GM08714 (cell line): Measurements from ENCODE around the gene QKI.
A peak's percentile ranks its signal among the peaks of the same experiment; 100 is the strongest.
"Not testable (repeated sequence)": the region's sequence is repeated elsewhere in the genome, so short reads cannot be mapped to it uniquely, and the experiment has no call there.

Experiments used
- H3K4me3 ChIP-seq: fragments of 200-500 bp; sonication (Bioruptor generic); 2 replicates; pipeline ENCODE4 v1.5.1; 2014; ENCODE audit warnings: mild to moderate bottlenecking, low read length, inconsistent platforms
- ZNF274 ChIP-seq: IDR thresholded peaks from 2 replicates; pipeline ENCODE4 v1.6.1; 2012; ENCODE audit warnings: mild to moderate bottlenecking, low read depth, low read length

QKI gene

DNA sequence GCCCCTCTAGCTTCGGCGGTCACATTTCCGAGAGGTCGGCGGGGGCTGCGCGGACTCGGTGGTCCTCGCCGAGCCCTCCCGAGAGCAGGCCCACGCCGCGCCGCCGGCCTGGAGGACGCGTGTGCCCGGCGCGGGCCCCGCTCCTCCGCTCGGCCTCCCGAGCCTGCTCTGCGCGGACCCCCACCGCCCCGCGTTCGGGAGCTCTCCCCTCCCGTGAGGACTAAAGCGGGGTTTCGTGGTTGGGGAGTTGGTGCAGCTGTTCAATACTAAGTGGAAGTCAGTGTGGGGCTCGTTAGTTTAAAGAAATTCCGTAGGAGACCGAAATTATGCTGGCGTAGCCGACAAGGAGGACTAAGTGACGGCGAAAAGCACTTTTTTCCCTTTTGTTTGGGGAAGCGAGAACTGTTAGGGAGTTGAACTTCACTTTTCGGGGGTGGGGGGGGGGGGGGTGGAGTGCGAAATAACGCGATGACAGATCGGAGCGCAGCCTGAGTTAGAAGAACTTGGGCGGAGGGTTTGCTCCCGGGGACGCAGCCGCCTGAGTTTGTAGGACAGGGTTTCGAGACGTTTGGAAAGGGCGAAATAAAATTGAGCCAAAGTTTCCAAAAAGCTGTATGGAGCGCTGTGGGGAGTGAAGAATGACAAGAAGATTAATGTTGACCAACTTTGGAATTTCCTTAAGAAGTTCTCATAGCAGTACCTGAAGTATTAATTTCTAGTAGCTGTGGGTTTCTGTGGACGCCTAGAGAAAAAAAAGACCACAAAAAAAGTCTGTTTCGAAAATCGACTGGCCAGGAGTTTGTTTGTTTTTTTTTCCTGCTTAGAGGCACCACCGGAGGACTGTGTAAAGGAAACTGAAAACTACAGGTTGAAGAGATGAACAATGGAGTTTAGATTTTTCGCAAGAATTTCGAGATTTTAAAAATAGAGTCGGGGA lies 1.4 kb downstream of the QKI start:
- H3K4me3 ChIP-seq: peak overlapping the region; percentile 99
- TF ChIP-seq ZNF274: no peak

DNA sequence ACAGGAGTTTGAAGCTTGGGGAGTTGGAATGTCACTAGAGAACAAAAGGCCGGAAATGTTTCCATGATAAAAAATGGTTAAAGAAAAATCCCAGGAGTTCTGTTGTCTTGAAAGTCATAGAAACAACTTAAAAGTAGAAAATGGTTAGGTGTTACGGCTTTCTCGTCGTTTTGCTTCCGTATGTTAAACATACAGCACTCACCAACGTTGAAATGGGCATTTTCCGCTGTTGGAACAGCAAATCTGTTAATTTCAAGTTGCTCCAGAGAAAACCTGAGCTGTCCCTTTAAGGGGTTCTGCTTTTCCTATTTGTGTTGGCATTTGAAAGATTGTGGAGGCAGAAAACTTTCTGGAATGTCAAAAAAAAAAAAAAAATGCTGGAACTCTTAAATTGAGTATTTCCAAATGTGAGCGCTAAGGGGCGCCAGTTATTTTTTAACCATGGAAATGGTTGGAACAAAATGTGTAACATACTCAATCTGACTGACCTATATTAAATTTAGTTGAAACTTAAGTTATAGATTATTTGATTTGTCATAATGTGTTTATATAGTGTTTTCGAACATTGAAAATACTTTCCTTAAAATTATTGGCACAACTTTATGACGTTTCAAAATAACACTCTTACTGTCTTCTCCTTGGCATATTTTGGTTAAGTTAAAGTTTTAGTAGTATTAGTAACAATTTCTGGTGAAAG lies 2.2 kb downstream of the QKI start:
- TF ChIP-seq ZNF274: no peak
- H3K4me3 ChIP-seq: peak overlapping the region; percentile 99

DNA sequence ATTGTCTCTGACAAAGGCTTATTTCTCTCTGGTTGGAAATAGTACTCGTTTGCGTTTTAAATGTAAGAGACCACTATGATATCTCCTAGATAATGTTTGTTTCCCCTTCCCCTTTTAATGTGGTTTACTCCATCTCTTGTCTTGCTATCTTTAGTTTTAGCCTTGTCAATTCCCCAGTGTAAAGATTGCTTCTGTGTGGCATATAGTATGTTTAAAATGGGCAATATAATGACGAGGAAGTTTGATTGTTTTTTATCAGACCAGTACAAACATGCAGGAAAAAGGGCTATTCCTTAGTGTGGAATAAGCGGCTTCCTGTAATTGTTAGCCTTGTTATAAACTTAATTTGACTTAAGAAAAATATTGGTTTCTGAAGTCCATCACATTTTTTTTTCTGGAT lies 3.1 kb downstream of the QKI start:
- H3K4me3 ChIP-seq: peak overlapping the region; percentile 99; the same call in 1 of the 2 replicates
- TF ChIP-seq ZNF274: no peak

DNA sequence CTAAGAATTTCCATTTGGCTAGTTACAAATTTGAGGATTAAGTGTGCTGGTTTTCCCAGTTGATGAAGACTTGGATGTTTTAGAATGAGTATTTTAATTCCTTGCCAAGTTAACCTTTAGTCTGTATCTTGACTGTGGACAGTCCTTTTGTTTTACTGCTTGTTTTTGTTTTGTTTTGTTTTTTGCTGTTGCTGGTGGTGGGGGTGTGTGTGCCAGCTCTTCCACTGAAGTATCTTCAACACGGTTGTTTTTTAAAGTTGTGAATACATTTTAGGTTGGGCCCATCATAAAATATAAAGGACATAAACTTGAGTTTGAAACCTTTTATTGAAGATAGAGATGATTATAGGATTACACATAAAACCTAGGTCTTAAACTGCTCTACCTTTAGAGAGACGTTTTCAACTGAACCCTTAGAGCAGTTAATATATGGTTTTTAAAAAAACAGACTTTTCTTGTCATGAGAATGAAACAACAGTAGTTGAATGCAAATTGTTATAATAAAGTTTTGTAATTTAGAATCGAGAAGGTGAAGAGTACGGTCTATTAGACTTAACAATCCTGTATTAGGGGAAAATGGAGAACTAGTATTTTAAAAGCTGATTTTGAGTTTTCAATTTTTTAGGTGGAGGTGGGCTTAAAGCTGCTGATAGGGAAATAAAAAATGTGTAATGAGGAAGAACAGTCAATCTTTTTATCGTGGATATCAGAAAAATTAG lies 4.0 kb downstream of the QKI start:
- TF ChIP-seq ZNF274: no peak
- no peak overlapping the region; the same call in 1 of the 2 replicates for H3K4me3 ChIP-seq

DNA sequence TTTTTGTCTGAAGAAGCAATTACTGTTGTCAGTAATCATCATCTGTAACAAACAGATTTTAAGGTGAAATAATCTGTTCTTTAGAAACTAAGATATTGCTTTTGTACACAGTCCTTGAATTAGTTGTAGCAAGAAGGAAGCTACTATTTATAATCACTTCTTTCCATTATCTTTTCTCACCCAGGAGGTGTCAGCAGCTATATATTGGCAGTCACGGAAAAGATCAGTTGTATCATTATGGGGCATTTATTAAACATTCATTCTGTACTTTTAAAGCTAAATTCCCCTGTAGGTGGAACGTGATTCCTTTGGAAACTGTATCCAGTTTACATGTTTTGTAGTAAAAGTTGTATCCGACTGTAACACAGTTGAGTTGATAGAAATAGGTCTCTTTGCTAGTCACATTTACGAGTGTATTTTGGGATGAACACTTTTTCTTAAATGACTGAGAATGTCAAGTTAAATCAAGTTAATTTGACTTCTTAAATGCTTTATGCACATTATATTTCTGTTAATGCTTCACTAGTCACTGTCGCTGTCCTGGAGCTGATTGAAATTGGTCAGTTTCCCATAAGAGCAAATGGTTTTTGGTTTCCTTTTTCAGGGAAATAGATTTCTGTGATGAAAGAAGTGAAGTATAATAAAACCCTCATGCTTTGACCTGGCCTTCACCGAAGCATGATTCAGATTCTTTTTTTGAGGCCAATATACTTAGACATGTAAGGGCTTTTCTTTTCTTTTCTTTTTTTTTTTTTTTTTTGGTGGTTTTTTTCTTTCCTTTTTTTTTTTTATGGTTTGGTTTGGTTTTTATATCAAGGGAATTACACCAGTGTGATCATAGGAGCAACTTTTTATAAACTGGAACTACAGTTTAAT lies 5.1 kb downstream of the QKI start:
- peak overlapping the region; percentile 39; the same call in 1 of the 2 replicates for H3K4me3 ChIP-seq
- TF ChIP-seq ZNF274: no peak

DNA sequence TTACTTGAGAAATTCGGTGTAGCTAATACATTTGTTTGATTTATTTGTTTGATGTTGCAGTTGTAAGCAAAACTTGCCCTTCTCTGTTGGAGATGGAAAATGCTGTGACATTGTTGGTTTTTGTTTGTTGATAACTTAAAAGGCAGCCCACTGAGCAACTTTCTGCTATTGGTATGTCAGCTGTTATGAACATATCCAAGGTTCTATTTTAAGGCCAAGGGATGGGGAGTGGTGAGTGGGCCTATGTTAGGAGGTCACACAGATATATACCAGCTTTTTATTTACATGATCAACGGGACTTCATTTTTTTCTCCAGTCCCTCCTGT lies 5.7 kb downstream of the QKI start:
- H3K4me3 ChIP-seq: no peak overlapping the region; the same call in 1 of the 2 replicates
- no peak for TF ChIP-seq ZNF274

- no peak for TF ChIP-seq ZNF274
- no peak overlapping the region for H3K4me3 ChIP-seq
Observed at GRCh38 chr6:163422550-163422949, 8.0 kb downstream of the QKI start.

- no peak for TF ChIP-seq ZNF274
- no peak overlapping the region for H3K4me3 ChIP-seq
Observed at GRCh38 chr6:163423696-163424095, 9.2 kb downstream of the QKI start.

DNA sequence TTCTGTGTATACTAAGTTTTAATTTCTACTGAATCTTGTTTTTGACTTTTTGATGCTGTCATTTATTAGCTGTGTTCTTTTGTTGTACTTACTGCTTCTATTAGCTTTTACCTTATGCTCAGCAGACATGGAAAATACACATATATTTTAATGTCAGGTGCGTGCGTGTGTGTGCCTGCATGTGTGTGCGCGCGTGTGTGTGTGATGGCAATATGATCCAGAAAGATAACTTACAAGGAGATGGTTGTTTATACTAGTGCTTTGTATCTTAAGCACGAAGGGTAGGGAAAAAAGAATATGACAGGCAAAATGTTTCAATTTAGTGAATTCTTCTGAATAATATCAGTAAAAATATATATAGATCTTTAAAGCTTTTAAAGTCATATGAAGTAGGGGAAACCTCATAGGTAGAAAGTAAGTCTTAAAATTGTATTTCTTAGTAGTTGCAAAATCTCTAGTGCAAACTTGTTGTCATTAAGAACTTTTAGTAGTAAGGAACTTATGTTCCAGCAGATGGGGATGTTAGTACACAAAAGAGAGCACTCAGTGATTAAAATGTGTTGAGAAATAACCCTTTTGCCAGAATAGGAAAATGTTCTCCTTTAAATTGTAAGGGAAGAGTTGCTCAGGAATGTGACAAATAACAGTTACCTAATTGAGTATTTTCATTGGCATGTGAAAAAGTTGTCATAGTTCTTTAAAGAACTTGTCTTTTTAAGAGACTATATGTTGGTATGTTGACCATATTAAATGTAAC lies 13.2 kb downstream of the QKI start:
- no peak for TF ChIP-seq ZNF274

DNA sequence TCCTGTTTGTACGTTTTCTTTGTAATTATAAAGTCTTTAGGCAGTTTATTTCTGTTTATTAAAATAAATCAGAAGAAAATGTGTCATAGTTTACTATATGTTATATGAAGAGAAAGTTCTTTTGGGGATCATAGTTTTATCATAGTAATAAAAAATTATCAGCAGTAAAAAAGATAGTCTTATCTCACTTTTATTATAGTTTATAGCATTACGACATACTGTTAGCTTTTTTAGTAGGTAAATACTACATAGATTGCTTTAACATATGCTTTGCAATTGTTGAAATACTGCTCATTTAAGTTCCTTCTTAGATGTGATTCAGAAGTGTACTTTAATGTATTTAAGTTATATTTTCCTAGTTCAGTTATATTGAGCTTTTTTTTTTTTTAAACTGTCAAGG lies 13.9 kb downstream of the QKI start:
- TF ChIP-seq ZNF274: no peak
- H3K4me3 ChIP-seq: no peak overlapping the region

More for the DNA sequence above, 13.2 kb downstream of the QKI start:
- no peak overlapping the region for H3K4me3 ChIP-seq

DNA sequence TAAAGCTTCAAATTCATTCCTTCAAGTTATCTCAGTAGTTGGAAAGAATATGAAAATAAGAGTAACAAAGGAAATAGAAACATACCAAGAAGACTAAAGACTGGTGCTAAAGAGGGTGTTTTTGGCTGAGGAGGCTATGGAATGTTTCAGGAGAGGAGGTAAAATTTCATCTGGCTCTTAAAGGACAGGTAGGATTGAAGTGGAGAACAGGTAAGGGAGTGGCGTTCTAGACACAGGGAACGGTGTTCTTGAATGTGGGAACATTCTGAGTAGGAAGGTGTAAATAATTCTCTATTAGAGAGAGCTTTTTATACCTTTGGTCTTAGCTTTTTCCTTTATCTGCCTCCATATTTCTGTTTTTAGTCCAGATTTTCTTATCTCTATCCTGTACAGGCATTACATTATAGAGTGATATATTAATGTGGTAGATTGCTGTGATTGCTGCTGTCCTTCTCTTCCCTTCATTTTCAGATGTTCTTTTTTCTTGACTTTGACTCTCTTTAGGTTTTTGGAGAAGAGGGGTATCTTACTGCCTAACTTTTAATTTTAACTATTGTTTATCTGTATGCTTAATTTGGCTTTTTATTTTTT lies 15.4 kb downstream of the QKI start:
- no peak overlapping the region for H3K4me3 ChIP-seq
- no peak for TF ChIP-seq ZNF274

DNA sequence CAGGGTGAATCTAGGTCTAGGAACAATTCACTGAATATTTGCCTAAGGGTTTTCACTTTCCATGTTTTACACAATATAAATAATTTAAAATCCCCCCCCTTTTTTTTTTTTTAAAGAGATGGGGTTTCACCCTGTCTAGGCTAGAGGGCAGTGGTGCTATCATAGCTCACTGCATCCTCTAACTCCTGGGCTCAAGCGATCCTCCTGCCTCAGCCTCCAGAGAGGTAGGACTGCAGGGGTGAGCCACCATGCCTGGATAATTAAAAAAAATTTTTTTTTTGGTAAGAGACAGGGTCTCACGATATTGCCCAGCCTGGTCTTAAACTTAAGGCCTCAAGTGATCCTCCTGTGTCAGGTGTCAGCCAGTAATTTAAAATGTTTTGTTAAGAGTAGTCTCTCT lies 17.8 kb downstream of the QKI start:
- no peak overlapping the region for H3K4me3 ChIP-seq
- TF ChIP-seq ZNF274: no peak

DNA sequence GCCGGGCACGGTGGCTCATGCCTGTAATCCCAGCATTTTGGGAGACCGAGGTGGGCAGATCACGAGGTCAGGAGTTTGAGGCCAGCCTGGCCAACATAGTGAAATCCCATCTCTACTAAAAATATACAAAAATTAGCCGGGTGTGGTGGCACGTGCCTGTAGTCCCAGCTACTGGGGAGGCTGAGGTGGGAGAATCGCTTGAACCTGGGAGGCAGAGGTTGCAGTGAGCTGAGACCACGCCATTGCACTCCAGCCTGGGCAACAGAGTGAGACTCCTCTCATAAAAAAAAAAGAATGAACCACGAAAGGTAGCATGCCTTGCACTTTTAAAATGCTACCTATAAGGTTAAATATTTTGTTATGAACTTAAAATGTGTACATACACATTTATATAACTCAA lies 19.0 kb downstream of the QKI start:
- H3K4me3 ChIP-seq: not testable (repeated sequence)

GRCh38 chr6:163435023-163435422 lies 20.5 kb downstream of the QKI start:
- TF ChIP-seq ZNF274: no peak

More at GRCh38 chr6:163435023-163435422, 20.5 kb downstream of the QKI start:
- H3K4me3 ChIP-seq: no peak overlapping the region
